CD4-positive, alpha-beta T cell treated with Interleukin-1 beta for 1 hour (primary cell): ENCODE measurements around the gene NAA30.
"Not testable (repeated sequence)": the region's sequence is repeated elsewhere in the genome, so short reads cannot be mapped to it uniquely, and the experiment has no call there.

Source experiments
- DNase-seq, 2 donors: peaks; one replicate each; pipeline ENCODE4 v3.0.0-alpha.2; 2020 to 2022

Gene NAA30

GRCh38 chr14:57390037-57390805 lies at the start of gene NAA30:
Gene NAA30 (plus strand): TSS chr14:57390586. CDS start chr14:57390958, 372 bp downstream.
- DNase-seq, result peak; percentile 96 to 97

- not testable (repeated sequence) for DNase-seq
Measured at GRCh38 chr14:57343545-57344297, 46.7 kb upstream of the NAA30 start.

- DNase-seq, result no peak
Measured at GRCh38 chr14:57345106-57345505, 45.3 kb upstream of the NAA30 start.

- DNase-seq, result no peak
Measured at GRCh38 chr14:57346741-57347140, 43.6 kb upstream of the NAA30 start.

- no peak for DNase-seq
Measured at GRCh38 chr14:57352396-57353170, 37.8 kb upstream of the NAA30 start.

GRCh38 chr14:57355081-57355800 lies 35.1 kb upstream of the NAA30 start:
- no peak for DNase-seq

GRCh38 chr14:57362361-57362760 lies 28.0 kb upstream of the NAA30 start:
- no peak for DNase-seq

- no peak for DNase-seq
Measured at GRCh38 chr14:57364659-57365450, 25.5 kb upstream of the NAA30 start.

GRCh38 chr14:57370187-57370586 lies 20.2 kb upstream of the NAA30 start:
- DNase-seq, result not testable (repeated sequence)

GRCh38 chr14:57371013-57371412 lies 19.4 kb upstream of the NAA30 start:
- no peak for DNase-seq

GRCh38 chr14:57375156-57375555 lies 15.2 kb upstream of the NAA30 start:
- no peak for DNase-seq

- DNase-seq, result no peak
Measured at GRCh38 chr14:57378661-57379060, 11.7 kb upstream of the NAA30 start.

GRCh38 chr14:57380935-57381334 lies 9.5 kb upstream of the NAA30 start:
- no peak for DNase-seq

- no peak for DNase-seq
Measured at GRCh38 chr14:57382283-57382682, 8.1 kb upstream of the NAA30 start.

- DNase-seq, result no peak
Measured at GRCh38 chr14:57383125-57383745, 7.2 kb upstream of the NAA30 start.

- DNase-seq, result no peak
Measured at GRCh38 chr14:57388067-57388466, 2.3 kb upstream of the NAA30 start.

GRCh38 chr14:57389646-57390036 lies 745 bp upstream of the NAA30 start:
- no peak for DNase-seq

GRCh38 chr14:57390806-57391516 lies 575 bp downstream of the NAA30 start:
- peak in 1 of 2 donors; percentile 30 for DNase-seq

- DNase-seq, result no peak
Measured at GRCh38 chr14:57391517-57392195, 1.3 kb downstream of the NAA30 start.

GRCh38 chr14:57392830-57393229 lies 2.4 kb downstream of the NAA30 start:
- no peak for DNase-seq
